Stimulated activated naive B cell treated with anti-CD40 and anti-IgM and Interleukin-4, amounts not matched to agents 10 μg/mL and 1 μg/mL and 100 μg/mL, for 72 hours (primary cell): ENCODE measurements around the gene PLGRKT.
"Not testable (repeated sequence)": the region's sequence is repeated elsewhere in the genome, so short reads cannot be mapped to it uniquely, and the experiment has no call there.

Experiments used
- ATAC-seq, 2 donors: fragments of 150-1000 bp; cut with Tn5 transposase; replicated peaks; 2 replicates each; pipeline ENCODE4 v1.10.0; 2021; ENCODE audit warnings: moderate library complexity in 1 of 2
- DNase-seq: peaks from one replicate; pipeline ENCODE4 v3.0.0; 2021
- H3K27ac Mint-ChIP-seq: one replicate; pipeline ENCODE4 v1.8.0; 2022; ENCODE audit warnings: mild to moderate bottlenecking, mixed read lengths
- H3K27me3 Mint-ChIP-seq, 2 donors: one replicate each; pipeline ENCODE4 v1.8.0; 2022; ENCODE audit warnings: mixed read lengths in 2 of 2
- H3K36me3 Mint-ChIP-seq, 2 donors: one replicate each; pipeline ENCODE4 v1.8.0; 2022; ENCODE audit warnings: mixed read lengths in 2 of 2, mild to moderate bottlenecking in 1 of 2
- H3K4me1 Mint-ChIP-seq, 2 donors: one replicate each; pipeline ENCODE4 v1.8.0; 2022; ENCODE audit warnings: mixed read lengths in 2 of 2, mild to moderate bottlenecking in 1 of 2
- H3K4me3 Mint-ChIP-seq, 2 donors: one replicate each; pipeline ENCODE4 v1.8.0; 2022; ENCODE audit warnings: mild to moderate bottlenecking in 2 of 2, mixed read lengths in 2 of 2, moderate library complexity in 1 of 2
- H3K9me3 Mint-ChIP-seq, 2 donors: one replicate each; pipeline ENCODE4 v1.8.0; 2022; ENCODE audit warnings: mixed read lengths in 2 of 2, mild to moderate bottlenecking in 1 of 2

The PLGRKT gene, protein sequence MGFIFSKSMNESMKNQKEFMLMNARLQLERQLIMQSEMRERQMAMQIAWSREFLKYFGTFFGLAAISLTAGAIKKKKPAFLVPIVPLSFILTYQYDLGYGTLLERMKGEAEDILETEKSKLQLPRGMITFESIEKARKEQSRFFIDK

DNA sequence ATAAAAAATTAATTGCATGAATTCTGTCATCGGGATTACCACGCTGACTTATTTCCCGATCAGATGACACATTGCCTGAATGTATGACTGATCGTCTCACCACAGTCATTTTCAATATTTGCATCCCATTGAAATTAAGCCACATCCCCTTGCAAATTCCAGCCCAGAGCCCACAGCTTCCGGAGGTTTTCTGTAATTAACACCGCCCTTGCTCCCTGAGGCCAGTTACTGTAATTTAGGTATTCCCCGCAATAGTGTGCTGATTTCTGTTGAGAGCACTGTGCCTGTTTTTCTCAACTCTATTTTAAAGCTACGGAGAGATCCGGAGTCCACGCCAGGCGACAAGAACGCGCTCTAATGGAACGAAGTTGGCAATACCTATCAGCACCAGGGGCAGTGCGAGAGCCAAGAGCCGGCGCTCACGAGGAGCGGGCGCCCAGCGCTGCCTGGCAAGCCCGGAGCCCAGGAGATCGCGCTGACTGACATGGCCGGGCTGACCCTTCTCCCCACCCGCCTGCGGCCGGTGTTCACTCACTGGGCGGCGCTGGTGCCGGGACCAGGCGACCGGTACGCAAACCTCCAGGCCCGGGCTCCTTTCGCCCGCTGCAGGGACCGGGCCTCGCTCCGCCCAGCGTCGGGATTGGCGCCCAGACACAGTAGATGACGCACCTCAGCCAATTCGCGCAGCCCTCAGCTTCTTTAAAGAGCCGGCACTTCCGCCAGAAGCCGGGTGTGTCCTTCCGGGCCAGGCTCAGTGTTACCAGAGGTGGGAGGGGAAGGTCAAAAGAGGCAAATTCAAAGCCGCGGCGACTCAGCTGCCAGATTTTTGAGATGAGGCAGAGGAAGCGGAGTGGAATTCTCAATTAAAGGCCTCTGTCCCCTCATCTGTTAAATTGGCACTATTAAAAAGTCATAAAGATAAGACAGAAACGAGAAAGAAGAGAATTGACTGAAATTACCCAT is at the start of gene PLGRKT:
Gene PLGRKT, minus strand, starts transcription at position 672 of the 963 bp plus-strand sequence. CDS start 5,948 bp downstream, outside the sequence.
- peak within 1 kb of the TSS; percentile 99 for H3K27ac Mint-ChIP-seq
- H3K9me3 Mint-ChIP-seq, result no peaks in the 10 kb centered on the region
- H3K4me3 Mint-ChIP-seq, result peak within 1 kb of the TSS; percentile 90 to 94
- peak; percentile 87 to 92 for ATAC-seq
- H3K36me3 Mint-ChIP-seq, result peaks cover 17 to 42% of the 10 kb centered on the region in 2 donors
- peaks cover 32 to 38% of the 10 kb centered on the region in 2 donors for H3K4me1 Mint-ChIP-seq
- peak; percentile 89 for DNase-seq
- no peaks in the 10 kb centered on the region for H3K27me3 Mint-ChIP-seq

DNA sequence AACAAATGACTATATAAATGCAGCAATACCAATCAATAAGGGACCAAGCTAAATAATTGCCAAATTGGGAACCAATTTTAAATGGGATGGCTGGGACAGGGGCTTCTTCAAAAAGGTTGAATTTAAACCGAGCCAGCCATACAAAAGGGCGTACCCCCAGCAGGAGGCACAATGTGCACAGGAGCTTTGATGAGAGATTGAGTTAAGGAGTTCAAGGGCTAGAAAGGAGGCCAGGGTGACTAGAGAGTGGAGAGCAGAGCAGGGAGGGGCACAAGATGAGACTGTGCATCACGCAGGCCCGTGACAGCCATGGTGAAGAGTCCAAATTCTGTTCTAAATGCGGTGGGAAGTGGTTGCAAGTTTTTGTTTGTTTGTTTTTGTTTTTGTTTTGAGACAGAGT is 49.3 kb upstream of the PLGRKT start:
- H3K27me3 Mint-ChIP-seq, result no peaks in the 10 kb centered on the region
- H3K27ac Mint-ChIP-seq, result no peak overlapping the region
- DNase-seq (no peak), ATAC-seq (no peak)
- no peaks in the 10 kb centered on the region for H3K36me3 Mint-ChIP-seq
- peaks cover 3 to 9% of the 10 kb centered on the region in 2 donors for H3K4me1 Mint-ChIP-seq
- peaks cover 0 to 4% of the 10 kb centered on the region in 2 donors for H3K9me3 Mint-ChIP-seq
- H3K4me3 Mint-ChIP-seq, result no peak overlapping the region

DNA sequence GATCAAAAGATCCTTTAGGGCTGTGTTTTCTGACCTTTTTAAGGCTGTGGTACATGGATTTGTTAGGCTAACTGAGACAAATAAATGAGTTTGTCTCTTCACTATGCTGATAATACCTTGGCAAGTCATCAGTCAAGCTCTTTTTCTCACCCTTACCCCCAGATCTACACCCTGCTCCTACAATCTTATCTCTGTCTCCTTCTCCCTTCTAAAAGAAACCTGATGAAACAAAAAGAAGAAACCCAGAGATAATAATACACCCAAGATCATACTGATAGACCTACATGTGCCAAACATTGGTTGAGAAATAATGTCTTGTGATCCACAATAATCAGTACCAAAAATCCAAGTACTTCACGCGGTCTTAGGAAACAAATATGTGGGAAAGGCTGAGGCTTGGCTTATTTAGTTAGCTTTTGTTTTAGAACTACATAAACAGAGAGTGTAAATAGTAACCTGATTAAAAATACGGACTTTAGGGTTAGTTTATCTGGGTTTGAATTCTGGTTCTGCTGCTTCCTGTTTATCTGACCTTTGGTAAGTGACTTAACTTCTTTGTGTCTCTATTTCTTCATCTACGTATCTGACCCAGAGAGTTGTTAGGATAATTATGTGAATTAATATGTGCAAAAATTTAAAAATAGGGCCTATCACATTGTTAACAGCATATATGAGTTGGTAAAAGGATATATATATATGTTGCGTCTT is 47.8 kb upstream of the PLGRKT start:
- ATAC-seq, result no peak
- H3K4me1 Mint-ChIP-seq, result peaks cover 6 to 17% of the 10 kb centered on the region in 2 donors
- H3K9me3 Mint-ChIP-seq, result peaks cover 0 to 4% of the 10 kb centered on the region in 2 donors
- no peaks in the 10 kb centered on the region for H3K27me3 Mint-ChIP-seq
- no peak overlapping the region for H3K27ac Mint-ChIP-seq
- H3K4me3 Mint-ChIP-seq, result no peak overlapping the region
- no peak for DNase-seq
- no peaks in the 10 kb centered on the region for H3K36me3 Mint-ChIP-seq

DNA sequence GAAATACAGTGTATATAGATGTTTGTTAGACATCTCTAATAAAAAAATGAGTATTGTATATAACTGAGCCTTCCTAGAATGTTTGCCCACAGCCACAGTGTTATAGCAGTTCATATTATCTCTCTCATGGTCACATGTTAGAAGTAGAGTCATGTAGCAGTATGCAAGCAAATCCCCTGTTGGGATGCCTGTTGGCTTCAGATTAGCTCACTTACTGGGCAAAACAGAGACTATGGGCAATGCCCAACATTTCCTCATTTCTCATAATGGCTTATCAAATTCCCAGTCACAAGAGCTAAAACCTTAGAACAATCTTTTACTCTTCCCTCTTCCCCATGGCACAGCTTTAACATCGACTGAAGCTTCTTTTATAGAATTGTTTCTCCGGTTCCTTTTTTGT is 45.6 kb upstream of the PLGRKT start:
- DNase-seq (no peak), ATAC-seq (no peak)
- Mint-ChIP-seq H3K27me3 (no peaks in the 10 kb centered on the region), H3K4me1 (peaks cover 10 to 24% of the 10 kb centered on the region in 2 donors), H3K4me3 (no peak overlapping the region), H3K36me3 (peaks cover 2 to 3% of the 10 kb centered on the region in 2 donors), H3K27ac (no peak overlapping the region), H3K9me3 (peaks cover 3 to 4% of the 10 kb centered on the region in 2 donors)

DNA sequence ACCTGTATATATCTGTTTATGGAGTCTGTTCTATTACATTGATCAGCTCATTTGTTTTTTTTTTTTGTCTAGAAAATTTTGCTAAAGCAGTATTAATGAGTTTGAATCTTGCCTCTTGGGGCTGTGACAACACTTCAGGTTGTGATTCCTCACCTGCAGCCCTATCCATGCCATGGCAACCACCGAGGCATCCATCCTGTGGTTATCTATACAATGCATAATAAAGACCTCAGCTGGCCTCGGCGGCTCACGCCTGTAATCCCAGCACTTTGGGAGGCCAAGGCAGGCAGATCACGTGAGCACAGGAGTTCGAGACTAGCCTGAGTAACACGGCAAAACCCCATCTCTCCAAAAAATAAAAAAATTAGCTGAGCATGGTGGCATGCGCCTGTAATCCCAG is 44.5 kb upstream of the PLGRKT start:
- no peaks in the 10 kb centered on the region for H3K27me3 Mint-ChIP-seq
- DNase-seq (no peak), ATAC-seq (no peak)
- H3K9me3 Mint-ChIP-seq, result peaks cover 3 to 4% of the 10 kb centered on the region in 2 donors
- peaks cover 13 to 24% of the 10 kb centered on the region in 2 donors for H3K4me1 Mint-ChIP-seq
- no peak overlapping the region for H3K4me3 Mint-ChIP-seq
- no peak overlapping the region for H3K27ac Mint-ChIP-seq
- peaks cover 3 to 9% of the 10 kb centered on the region in 2 donors for H3K36me3 Mint-ChIP-seq

DNA sequence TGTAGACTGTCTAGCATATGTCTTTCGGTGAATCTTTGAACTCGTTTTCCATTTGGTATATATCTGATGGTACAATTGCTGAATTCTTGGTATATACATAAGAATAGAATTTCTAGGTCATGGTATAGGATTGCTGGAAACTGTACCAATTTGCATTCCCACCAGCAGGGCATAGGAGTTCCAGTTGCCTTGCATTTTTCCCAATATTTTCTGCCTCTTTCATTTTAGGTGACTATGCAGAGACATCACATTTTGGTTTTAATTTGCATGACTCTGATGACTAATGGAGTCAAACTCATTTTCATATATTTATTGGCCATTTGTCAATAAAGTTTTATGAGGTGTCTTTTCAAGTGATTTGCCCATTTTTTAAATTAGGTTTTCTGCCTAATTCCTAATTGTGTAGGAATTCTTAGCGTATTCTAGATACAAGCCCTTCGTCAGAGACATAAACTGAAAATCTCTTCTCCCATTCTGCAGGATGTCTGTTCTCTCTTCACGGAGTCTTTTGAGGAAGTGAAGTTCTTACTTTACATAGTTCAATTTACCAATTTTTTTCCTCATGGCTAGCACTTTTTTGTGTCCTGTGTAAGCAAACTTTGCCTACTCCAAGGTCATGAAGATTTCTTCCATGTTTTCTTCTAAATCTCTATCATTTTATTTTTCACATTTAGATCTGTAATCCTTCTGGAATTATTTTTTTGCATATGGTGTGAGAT is 43.8 kb upstream of the PLGRKT start:
- Mint-ChIP-seq H3K4me1 (peaks cover 13 to 24% of the 10 kb centered on the region in 2 donors), H3K9me3 (peaks cover 1 to 3% of the 10 kb centered on the region in 2 donors), H3K4me3 (no peak overlapping the region), H3K36me3 (peaks cover 7 to 10% of the 10 kb centered on the region in 2 donors), H3K27me3 (no peaks in the 10 kb centered on the region), H3K27ac (no peak overlapping the region)
- ATAC-seq (no peak), DNase-seq (no peak)

DNA sequence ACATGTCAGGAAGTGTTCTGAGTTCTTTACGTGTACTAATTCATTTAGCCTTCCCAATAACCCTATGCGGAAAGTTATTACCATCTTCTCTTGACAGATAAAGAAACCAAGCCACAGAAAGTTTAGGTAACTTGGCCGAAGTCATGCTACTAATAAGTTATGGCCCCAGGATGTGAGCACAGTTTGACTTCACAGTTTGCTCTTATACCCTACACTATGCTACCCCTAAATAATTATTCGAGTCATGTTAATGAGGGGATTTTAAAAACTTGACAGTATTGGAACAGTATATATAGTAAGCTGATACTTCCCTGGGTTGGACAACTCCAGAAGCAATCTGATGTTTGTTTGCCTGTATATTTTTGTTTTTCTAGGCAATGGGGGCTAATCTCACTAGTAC is 43.2 kb upstream of the PLGRKT start:
- ATAC-seq, result no peak
- no peak overlapping the region for H3K4me3 Mint-ChIP-seq
- H3K36me3 Mint-ChIP-seq, result peaks cover 11 to 16% of the 10 kb centered on the region in 2 donors
- peaks cover 13 to 24% of the 10 kb centered on the region in 2 donors for H3K4me1 Mint-ChIP-seq
- H3K27ac Mint-ChIP-seq, result no peak overlapping the region
- DNase-seq, result no peak
- H3K27me3 Mint-ChIP-seq, result no peaks in the 10 kb centered on the region
- peaks cover 6% of the 10 kb centered on the region in 2 donors for H3K9me3 Mint-ChIP-seq

DNA sequence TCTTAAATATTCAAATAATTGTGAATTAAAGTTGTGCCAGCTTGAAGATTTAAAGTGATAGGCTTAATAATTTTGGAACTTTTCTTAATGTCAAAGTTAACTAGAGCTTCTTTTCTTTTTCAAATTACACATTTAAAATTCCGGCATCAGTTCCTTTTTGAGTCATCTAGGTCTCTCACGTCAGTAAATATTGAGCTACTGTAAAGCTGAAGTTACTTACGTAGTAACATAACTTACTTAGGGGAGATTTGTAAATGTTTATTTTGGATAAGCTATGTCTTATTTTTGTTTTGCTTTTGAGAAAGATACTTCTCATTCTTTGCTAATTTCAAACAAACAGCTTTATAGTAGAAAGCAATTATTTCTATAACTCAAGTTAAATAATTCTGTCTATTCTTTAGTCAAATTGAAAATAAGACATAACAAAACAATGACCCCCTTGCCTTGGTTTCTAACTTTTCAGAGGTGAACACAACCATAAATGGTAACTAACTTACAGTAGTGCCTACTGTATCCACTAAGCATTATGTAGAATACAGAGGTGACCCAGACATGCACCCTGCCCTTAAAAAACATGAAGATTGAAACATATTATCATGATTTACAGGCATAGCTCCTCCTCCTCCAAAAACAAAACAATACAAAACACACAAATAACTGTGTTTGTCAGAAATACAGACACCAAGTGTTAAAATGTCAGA is 42.4 kb upstream of the PLGRKT start:
- Mint-ChIP-seq H3K27ac (no peak overlapping the region), H3K4me1 (peaks cover 13 to 24% of the 10 kb centered on the region in 2 donors), H3K27me3 (no peaks in the 10 kb centered on the region), H3K4me3 (no peak overlapping the region), H3K36me3 (peaks cover 15 to 17% of the 10 kb centered on the region in 2 donors), H3K9me3 (peaks cover 6 to 8% of the 10 kb centered on the region in 2 donors)
- ATAC-seq, result peak in 1 of 2 donors; percentile 47
- no peak for DNase-seq

DNA sequence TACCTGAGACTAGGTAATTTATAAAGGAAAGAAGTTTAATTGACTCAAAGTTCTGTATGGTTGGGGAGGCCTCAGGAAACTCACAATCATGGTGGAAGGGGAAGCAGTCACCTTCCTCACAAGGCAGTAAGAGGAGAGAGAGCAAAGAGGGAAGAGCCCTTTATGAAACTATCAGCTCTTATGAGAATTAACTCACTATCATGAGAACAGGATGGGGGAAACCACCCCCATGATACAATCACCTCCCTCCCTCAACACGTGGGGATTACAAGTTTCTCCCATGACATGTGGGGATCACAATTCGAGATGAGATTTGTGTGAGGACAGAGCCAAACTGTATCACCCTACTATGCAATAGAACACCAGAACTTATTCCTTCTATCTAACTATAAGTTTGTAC is 40.5 kb upstream of the PLGRKT start:
- Mint-ChIP-seq H3K9me3 (peaks cover 6 to 8% of the 10 kb centered on the region in 2 donors), H3K27me3 (no peaks in the 10 kb centered on the region), H3K27ac (no peak overlapping the region), H3K36me3 (peaks cover 15 to 23% of the 10 kb centered on the region in 2 donors), H3K4me1 (peaks cover 16 to 31% of the 10 kb centered on the region in 2 donors), H3K4me3 (no peak overlapping the region)
- ATAC-seq, result peak; percentile 29 to 70
- DNase-seq, result no peak

DNA sequence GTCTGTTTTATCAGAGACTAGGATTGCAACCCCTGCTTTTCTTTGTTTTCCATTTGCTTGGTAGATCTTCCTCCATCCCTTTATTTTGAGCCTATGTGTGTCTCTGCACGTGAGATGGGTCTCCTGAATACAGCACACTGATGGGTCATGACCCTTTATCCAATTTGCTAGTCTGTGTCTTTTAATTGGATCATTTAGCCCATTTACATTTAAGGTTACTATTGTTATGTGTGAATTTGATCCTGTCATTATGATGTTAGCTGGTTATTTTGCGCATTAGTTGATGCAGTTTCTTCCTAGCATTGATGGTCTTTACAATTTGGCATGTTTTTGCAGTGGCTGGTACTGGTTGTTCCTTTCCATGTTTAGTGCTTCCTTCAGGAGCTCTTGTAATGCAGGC is 37.9 kb upstream of the PLGRKT start:
- not testable (repeated sequence) for DNase-seq, H3K27ac Mint-ChIP-seq, ATAC-seq, H3K4me3 Mint-ChIP-seq, H3K27me3 Mint-ChIP-seq, H3K9me3 Mint-ChIP-seq
- peaks cover 10 to 20% of the 10 kb centered on the region in 2 donors for H3K4me1 Mint-ChIP-seq
- peaks cover 19 to 25% of the 10 kb centered on the region in 2 donors for H3K36me3 Mint-ChIP-seq

DNA sequence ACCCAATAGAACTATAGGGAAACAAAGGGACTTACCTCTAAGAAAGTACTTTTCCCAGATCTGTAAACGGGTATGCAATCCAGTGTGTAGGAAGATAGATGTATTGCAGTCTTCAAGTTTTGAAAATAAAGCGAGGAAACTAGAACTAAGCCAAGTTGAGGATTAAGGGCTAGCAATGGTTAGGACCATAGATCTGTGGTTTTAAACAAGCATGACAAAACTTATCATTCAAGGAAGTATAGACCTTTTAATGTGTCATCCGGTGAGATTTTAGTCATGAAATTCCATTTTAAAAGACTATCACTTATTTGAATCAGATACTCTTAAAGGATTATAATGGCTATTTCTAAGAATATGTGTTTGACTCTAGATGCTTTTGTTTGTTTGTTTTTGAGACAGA is 33.1 kb upstream of the PLGRKT start:
- H3K27ac Mint-ChIP-seq, result peak overlapping the region; percentile 76
- peaks cover 28 to 47% of the 10 kb centered on the region in 2 donors for H3K36me3 Mint-ChIP-seq
- H3K9me3 Mint-ChIP-seq, result peaks cover 0 to 2% of the 10 kb centered on the region in 2 donors
- DNase-seq, result no peak
- H3K27me3 Mint-ChIP-seq, result no peaks in the 10 kb centered on the region
- no peak overlapping the region for H3K4me3 Mint-ChIP-seq
- no peak for ATAC-seq
- H3K4me1 Mint-ChIP-seq, result peaks cover 8 to 27% of the 10 kb centered on the region in 2 donors

DNA sequence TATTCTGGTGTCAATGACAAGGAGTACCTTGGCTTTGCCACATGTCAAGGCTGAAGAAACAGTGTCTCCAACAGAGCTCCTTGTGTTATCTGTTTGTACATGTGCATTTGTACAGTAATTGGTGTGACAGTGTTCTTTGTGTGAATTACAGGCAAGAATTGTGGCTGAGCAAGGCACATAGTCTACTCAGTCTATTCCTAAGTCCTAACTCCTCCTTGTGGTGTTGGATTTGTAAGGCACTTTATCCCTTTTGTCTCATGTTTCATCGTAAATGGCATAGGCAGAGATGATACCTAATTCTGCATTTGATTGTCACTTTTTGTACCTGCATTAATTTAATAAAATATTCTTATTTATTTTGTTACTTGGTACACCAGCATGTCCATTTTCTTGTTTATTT is 32.4 kb upstream of the PLGRKT start:
- H3K27me3 Mint-ChIP-seq, result no peaks in the 10 kb centered on the region
- H3K9me3 Mint-ChIP-seq, result peaks cover 0 to 2% of the 10 kb centered on the region in 2 donors

DNA sequence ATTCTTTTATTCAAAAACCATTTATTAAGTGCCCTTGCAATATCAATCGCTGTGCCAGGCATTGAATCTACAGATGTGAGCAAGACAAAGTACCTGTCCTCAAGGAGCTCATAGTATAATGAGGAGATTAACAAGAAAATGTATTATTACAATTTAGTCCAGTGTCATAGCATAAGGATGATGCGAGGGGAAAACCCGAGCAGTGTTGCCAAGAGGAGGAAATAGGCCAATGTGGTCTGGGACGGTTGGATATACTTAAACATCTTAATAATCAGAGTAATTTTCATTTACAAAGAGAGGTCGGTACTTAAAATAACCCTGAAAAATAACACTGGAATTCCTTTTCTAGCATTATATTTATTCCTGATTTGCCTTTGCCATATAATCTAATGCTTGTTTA is 31.1 kb upstream of the PLGRKT start:
- H3K27ac Mint-ChIP-seq, result no peak overlapping the region
- no peak overlapping the region for H3K4me3 Mint-ChIP-seq
- no peak for DNase-seq
- peaks cover 0 to 2% of the 10 kb centered on the region in 2 donors for H3K9me3 Mint-ChIP-seq
- H3K36me3 Mint-ChIP-seq, result peaks cover 40 to 57% of the 10 kb centered on the region in 2 donors
- H3K27me3 Mint-ChIP-seq, result no peaks in the 10 kb centered on the region
- no peak for ATAC-seq
- H3K4me1 Mint-ChIP-seq, result peaks cover 17 to 42% of the 10 kb centered on the region in 2 donors

More for the DNA sequence above, 32.4 kb upstream of the PLGRKT start:
- Mint-ChIP-seq H3K36me3 (peaks cover 31 to 52% of the 10 kb centered on the region in 2 donors), H3K4me3 (no peak overlapping the region), H3K27ac (no peak overlapping the region), H3K4me1 (peaks cover 13 to 33% of the 10 kb centered on the region in 2 donors)
- no peak for ATAC-seq
- no peak for DNase-seq
